HS-27A (cell line): ENCODE measurements around the gene BLOC1S1.

Experiments used
- DNase-seq: peaks from one replicate; pipeline ENCODE4 v3.0.0-alpha.2; 2012; ENCODE audit warnings: low read depth, missing footprints

BLOC1S1 gene

GRCh38 chr12:55694651-55695050 is 21.2 kb upstream of the BLOC1S1 start:
- no peak for DNase-seq

GRCh38 chr12:55695349-55695748 is 20.5 kb upstream of the BLOC1S1 start:
- DNase-seq, result no peak

- no peak for DNase-seq
Observed at GRCh38 chr12:55696141-55696540, 19.7 kb upstream of the BLOC1S1 start.

GRCh38 chr12:55696796-55697462 is 18.9 kb upstream of the BLOC1S1 start:
- no peak for DNase-seq

GRCh38 chr12:55697686-55698085 is 18.2 kb upstream of the BLOC1S1 start:
- DNase-seq, result no peak

- no peak for DNase-seq
Observed at GRCh38 chr12:55698241-55698955, 17.4 kb upstream of the BLOC1S1 start.

GRCh38 chr12:55698965-55699364 is 16.9 kb upstream of the BLOC1S1 start:
- DNase-seq, result no peak

- DNase-seq, result no peak
Observed at GRCh38 chr12:55699471-55700055, 16.3 kb upstream of the BLOC1S1 start.

- DNase-seq, result no peak
Observed at GRCh38 chr12:55700255-55701018, 15.4 kb upstream of the BLOC1S1 start.

- no peak for DNase-seq
Observed at GRCh38 chr12:55702861-55703260, 13.0 kb upstream of the BLOC1S1 start.

- DNase-seq, result no peak
Observed at GRCh38 chr12:55703288-55703687, 12.6 kb upstream of the BLOC1S1 start.

GRCh38 chr12:55703901-55704761 is 11.7 kb upstream of the BLOC1S1 start:
- DNase-seq, result no peak

- no peak for DNase-seq
Observed at GRCh38 chr12:55704824-55705718, 10.8 kb upstream of the BLOC1S1 start.

GRCh38 chr12:55705782-55706402 is 10.0 kb upstream of the BLOC1S1 start:
- DNase-seq, result no peak

GRCh38 chr12:55706568-55707218 is 9.2 kb upstream of the BLOC1S1 start:
- no peak for DNase-seq

- no peak for DNase-seq
Observed at GRCh38 chr12:55707219-55707671, 8.6 kb upstream of the BLOC1S1 start.

- no peak for DNase-seq
Observed at GRCh38 chr12:55707841-55708694, 7.8 kb upstream of the BLOC1S1 start, which contains the start of gene ITGA7. Gene ITGA7, minus strand, starts transcription at chr12:55707904. Its CDS starts 222 bp downstream, at chr12:55707682.

GRCh38 chr12:55708695-55709233 is 7.1 kb upstream of the BLOC1S1 start:
- no peak for DNase-seq
